GM19372 (cell line): Measurements from ENCODE around the gene TBX10.
"Not testable (repeated sequence)": the region's sequence is repeated elsewhere in the genome, so short reads cannot be mapped to it uniquely, and the experiment has no call there.

Source experiments
- ATAC-seq: cut with Tn5 transposase; IDR thresholded peaks from one replicate; pipeline ENCODE4 v1.9.1; 2021; ENCODE audit warnings: mild to moderate bottlenecking, low read depth, moderate library complexity; ENCODE audit not compliant: unreplicated experiment

Gene TBX10

DNA sequence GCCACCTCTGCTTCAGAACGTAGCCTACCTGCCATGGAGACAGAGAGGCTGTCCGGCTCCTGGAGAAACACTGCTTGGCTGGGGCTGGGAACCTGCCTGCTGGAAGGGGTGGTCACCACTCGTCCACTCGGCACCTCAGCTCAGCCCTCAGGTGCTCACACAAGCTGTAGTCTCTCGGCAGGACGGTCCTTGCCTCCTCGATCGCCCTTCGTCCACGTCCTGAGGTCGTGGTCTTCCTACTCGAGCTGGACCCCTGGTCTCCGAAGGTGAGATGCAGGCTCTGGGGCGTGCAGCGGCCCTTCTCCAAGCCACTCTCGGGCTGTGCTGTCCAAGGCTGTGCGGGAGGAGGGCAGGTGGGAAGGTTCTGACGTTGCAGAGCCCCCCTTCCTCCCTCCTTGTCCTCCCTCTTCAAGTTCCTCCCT, at the start of gene TBX10:
Gene TBX10, minus strand, starts transcription at position 326 of the 422 bp plus-strand sequence. Its CDS starts 291 bp downstream, at position 35.
- no peak for ATAC-seq

DNA sequence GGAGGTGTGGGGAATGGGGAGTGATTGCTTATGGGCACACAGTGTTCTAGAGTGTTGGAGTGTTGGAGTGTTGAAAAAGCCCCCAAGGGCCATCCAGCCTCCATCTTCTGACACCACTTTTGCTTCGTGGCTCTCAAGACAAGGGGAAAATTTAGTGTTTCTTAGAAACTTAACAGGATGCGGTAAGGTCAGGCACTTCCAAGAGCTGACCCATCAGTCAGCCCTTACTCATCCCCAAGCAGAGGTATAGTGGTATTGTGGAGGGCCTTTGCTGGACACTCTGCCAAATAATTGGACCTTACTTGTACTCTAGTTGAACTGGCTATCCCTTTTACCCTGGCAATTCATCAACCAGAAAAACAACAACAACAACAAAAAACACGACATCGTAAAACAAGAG, 49.6 kb upstream of the TBX10 start:
- no peak for ATAC-seq

DNA sequence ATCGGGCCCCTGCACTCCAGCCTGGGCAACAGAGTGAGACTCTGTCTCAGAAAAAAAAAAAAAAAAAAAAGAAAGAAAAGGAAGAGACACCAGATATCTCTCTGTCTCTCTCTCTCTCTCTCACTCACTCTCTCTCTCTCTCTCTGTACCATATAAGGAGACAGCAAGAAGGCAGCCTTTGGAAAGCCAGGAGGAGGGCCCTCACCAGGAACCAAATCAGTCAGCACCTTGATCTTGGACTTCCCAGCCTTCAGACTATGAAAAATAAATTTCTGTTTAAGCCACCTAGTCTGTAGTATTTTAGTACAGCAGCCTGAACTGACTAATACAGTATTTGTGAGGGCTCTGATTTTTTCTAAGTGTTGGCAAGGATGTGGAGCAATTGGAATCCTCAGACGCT, 48.4 kb upstream of the TBX10 start:
- no peak for ATAC-seq

DNA sequence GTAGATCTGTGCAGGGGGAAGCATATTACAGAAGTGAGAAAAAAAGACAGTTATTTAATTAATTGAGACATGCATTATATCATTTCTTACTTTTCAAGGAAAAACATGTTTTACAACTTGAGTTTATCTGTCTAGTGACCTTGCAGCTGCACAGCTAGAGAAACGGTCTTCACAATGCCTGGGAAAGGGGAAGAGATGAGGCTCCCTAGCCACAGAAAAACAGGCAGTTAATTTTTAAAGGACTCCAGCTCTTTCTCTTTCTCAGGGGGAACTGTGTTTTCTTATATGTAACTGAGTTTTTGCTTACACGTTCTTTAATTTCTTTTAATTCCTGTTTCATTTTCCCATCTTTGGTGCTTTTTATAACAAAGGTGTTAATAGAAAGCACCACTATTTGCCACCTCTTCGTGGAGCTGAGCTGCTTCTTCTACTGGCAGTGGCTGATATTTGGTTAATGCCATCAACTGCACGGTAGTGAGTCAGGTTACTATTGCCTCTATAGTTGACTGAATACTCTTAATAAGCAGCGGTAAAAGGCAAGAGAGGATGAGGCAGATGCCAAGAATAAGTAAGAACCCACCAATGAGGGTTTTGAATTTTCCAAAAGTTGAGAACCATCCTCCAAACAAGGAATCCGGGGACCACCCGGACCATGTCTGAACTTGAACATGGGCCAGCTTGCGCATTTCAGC, 46.2 kb upstream of the TBX10 start:
- not testable (repeated sequence) for ATAC-seq

DNA sequence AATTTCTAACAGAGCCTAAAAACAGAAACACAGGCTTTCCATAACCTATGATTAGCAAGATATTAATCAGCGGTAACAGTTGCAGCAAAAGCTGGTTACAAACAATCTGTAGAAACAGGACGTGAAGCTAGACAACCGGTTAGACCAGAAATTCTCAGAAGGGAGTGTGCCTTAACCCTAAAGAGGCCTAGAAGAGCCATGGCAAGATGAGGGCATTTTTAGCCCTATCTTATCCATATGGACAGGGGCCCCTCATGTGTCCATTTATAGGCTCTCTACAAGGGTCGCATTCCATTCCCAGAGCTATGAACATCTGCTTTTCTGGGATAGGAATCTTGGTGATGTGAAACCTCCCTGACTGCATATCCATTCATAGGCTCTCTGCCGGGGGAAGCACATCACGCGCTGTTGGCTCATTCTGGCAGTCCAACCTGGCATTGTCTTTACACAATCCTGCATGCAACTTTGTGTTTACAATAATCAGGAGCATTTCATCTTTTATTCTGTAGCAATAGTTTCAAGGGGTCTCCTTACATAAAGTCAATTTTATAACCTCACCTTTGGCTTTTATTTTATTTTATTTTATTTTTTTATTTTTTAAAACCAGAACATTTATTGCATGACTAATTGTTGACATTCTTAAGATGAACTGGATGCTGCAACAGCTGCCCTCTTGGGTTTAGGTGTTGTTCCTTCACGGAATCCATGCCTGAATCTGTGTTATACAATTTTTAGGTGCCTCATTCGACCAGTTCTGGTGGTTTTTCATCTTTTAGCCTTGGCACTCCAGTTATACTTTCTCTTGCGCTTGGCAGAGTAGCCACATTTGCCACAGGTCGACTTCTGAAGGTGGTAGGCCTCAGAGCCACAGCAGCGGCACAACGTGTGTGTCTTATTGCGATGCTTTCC, 42.8 kb upstream of the TBX10 start:
- ATAC-seq: not testable (repeated sequence)

DNA sequence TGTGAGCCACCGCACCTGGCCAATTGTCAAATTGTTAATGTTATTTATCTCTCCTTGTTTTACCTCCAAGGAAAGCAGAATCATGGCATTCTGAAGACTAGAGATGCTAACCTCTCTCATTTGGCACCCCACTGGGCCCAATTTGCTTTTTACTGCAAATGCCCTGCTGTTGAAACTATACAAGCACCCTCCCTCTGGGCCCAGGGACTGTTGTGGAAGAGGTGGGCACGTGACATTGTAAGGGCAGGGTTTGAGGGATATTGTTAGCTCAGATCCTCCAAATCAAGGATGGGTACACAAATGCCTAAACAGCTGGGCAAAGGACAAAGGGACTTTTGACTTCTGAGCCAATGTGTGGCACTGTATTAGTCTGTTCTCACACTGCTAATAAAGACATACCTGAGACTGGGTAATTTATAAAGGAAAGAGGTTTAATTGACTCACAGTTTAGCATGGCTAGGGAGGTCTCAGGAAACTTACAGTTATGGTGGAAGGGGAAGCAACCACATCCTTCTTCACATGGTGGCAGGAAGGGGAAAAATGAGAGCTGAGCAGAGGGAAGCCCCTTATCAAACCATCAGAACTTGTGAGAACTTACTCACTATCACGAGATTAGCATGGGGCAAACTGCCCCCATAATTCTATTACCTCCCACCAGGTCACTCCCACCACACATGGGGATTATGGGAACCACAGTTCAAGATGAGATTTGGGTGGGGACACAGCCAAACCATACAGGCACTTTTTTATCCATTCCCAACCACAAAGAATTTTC, 41.3 kb upstream of the TBX10 start:
- no peak for ATAC-seq

DNA sequence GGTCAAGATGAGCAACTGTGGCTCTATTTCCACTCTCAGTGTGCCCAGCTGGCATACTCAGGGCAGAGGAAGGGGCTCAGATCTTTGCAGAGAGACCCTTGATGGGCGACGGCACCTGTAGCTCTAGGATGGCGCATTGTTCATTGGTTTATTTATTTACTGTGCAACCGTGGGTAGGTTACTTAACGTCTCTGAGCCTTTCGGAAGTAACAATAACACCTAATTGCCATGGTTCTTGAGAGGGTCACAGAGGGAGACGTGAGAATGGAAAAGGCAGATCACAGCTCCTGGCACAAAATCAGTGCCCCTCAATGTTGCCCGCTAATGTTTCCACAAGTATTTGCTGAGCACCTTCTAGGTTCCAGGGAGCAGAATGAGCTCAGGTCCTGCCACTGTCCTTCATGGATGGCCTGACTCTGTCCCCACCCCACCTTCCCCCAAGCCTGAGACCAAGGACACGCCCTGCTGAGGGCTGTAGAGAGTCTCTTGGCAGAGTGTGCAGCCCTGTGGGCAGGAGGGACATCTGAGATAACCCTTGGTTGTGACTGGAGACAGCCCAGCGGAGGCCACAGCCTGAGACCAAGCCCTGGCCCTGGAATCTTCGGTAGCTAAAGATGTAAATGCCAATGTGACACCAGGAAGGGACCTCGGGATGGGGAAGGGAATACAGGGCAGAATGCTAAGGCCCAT, 35.6 kb upstream of the TBX10 start:
- no peak for ATAC-seq

DNA sequence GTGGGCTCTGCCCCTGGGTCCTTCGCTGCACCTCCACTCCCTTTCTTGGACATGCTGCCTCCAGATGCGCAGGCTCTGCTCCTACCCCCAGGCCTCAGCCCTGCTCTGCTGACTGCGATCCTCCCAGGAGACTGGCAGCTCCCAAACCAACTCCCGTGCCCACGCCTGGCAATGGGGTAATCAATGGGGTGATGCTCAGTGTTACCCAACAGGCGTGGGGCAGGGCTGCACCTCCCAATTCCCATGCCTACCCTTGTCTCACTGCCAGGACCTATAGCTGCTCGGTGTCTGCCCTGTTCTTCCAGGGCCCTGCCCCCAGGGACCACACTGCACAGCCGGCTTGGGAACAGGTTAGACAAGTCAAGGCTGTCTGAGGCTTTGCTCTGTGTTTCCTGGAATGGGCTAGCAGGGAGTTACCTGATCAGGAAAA, 34.9 kb upstream of the TBX10 start, which contains the start of gene ALDH3B2:
Gene ALDH3B2, minus strand, starts transcription at position 182 of the 430 bp plus-strand sequence. CDS start 7,688 bp downstream, outside the sequence.
- ATAC-seq: no peak

DNA sequence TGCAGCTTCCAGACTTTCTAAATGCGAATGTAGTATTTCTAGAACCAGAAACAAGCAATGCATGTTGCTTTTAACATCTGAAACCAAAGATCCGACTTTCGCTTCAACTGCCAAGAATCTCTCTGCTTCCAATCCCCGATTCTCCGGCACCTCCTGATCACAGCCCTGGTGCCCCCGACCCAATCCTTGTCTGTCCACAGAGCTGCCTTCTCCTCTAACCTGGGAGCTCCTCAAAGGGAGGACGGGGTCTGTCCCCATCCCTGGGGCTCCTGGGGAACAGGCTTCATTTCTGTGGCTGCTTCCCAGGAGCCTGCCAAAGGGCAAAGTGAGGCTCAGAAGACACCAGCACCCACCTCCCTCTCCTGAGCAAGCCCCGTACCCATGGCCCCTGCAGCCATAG, 34.3 kb upstream of the TBX10 start:
- ATAC-seq: no peak

DNA sequence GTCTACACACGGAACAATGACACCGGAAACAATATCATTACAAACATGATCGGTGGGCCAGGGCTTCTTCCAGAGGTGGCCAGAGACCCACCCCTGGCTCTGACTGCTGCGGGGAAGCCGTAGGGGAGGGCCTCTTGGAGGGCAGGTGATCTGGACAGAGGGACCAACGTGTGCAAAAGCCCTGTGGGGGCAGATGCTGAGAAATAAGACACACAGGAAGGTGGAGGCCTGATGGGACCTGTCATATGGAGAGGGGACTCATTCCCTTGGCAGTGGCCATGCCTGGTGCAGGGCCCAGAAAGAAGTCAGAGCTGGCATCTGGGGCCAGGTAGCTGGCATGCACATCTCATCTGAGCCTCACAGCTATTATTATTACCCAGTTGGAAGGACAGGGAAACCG, 33.8 kb upstream of the TBX10 start:
- no peak for ATAC-seq

DNA sequence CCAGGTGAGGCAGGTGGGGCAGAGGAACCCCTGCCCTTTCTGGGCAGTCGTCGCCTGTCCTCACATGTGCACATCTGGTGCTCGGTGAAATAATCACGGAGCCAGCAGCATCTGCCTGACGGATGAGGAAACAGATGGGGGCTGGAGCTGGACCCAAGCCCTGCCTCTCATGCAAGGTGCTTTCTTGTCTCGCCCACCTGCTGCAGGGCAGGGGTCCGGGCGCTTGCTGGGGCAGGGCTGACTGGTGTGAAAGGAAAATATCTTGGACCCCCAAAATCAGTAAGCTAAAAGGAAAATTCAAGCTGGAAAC, 31.6 kb upstream of the TBX10 start:
- ATAC-seq: no peak

DNA sequence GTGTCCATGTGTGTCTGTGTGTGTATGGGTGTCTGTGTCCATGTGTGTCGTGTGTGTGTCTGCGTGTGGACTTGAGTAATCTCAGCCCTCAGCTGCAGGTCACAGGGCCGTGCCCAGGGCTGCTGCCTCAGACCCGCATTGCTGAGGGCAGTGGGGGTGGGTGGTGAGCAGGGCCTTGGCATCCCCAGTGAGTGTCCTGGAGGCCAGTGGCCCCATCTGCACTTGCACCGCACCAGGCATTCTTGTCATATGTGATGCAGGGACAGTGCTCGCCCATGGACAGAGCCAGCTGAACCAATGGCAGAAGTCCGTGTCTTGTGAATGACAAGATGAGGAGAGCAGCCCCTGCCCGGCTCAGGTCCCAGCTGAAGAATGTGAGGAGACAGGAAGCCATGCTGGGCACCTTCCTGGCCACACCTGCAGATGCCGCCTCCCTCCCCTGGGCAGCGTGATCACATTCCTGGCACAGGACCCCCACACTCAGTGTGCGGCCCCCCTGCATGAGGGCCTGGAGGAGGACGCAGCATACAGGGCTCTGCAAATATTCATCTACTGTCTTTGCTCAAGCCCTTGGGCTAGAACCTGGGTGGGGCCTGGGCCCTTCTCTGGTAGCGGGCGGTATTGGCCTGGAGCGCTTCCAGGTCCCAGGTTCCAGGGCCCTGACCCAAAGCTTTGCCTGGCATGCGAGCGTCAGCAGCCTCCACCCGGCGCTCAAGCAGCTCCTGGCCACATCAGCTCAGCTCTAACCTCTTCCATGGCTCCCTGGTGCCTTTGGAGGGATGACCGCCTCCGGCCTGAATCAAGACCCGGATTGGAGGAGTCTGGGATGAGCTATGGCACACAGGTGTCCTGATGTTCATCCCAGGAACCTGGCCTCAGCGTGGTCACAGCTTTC, 31.0 kb upstream of the TBX10 start:
- ATAC-seq: no peak

DNA sequence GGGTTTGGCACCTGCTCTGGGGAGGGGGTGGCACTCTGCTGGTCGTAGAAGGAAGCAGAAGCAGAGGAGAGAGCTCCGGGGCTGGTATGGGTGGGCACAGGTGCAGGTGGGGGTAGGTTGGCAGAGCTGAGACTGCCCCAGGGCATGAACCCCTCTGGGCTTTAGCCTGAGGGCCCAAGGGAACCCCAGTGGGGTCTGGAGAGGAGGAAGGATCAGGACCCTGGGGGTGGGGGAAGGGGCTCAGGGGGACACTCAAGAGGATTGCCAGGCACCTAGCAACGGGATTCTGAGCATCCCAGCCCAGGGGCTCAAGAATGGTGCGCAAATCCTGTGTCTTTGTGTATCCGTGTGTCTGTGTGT, 28.6 kb upstream of the TBX10 start:
- no peak for ATAC-seq

DNA sequence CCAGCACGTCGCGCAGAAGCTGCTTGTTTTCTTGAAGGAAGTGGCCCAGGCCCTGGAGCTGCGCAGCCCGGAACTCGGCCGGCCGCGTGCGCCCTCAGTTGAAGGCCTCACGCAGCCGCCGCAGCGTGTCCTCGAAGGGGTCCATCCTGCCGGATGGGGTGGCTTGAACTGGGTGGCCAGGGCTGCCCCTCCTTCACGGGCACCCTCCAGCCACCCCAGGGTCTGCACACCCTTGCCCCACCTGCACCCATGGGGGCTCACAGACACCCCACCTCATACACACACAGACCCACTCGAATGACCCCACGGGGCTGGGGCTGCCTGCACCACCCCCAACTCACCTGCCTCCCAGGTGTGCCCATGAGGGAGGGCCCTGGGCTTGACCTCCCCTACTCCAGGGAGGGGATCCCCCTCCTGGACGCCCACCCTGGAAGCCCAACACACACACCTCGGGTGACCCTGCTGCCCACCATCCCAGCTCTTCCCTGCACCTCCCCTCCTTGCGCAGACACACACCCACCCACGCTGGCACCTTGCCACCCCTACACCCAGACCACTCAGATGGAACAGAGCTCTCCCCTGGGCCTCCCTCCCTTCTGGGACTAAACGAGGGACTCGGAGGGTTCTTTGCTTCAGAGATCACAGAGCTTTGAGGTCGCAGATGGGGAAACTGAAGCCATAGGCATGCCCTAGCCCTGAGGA, 28.1 kb upstream of the TBX10 start:
- ATAC-seq: no peak

DNA sequence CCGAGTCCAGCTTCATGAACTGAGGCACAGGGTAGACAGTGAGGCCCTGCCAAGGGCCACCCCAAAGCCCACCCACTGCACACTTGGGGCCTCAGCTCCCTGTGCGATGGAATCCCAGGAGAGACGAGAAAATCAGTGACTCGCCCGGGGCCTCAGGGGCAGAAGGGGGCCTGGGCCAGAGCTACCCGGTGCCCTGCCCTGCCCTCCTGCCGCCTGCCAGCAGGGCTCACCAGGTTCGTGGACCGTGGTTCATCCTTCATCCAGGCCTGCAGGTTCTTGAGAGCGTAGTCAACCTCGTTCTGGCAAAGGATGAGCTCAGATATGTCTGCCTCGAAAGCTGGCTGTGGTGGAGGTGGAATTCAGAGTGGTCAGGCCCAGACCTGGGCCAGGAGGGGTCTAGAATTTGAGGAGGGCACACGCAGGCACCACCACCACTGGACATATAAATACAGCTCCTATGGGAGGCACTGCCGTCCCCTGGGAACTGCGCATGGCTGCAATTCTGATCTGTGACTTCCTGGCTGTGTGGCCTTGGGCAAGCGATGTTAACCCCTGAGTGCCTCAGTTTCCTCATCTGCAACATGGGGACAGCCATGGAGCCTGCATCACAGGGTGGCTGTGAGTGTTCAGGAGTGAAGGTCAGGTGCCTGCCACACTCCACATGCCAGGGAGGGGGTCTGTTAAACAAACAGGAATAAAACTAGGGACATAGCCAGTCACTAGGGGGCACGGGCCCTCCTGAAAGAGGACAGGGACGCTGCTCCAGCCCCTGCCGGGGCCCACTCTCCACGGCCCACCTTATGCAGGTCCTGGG, 27.3 kb upstream of the TBX10 start:
- ATAC-seq: no peak

DNA sequence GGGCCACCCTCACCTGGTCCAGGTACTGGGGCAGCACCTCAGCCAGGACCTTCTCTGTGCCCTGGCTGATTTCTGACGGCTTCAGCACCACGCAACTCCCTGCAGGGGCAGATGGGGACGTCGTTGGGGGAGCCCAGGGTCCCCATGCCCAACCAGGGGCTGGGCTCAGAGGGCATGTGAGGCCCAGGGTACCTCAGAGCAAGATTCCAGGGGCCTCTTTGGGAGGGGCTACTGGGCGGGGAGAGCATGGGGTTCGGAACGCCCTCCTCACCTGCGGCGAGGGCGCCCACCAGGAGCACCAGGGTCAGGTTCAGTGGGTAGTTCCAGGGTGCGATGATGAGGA, 26.7 kb upstream of the TBX10 start:
- ATAC-seq: no peak

DNA sequence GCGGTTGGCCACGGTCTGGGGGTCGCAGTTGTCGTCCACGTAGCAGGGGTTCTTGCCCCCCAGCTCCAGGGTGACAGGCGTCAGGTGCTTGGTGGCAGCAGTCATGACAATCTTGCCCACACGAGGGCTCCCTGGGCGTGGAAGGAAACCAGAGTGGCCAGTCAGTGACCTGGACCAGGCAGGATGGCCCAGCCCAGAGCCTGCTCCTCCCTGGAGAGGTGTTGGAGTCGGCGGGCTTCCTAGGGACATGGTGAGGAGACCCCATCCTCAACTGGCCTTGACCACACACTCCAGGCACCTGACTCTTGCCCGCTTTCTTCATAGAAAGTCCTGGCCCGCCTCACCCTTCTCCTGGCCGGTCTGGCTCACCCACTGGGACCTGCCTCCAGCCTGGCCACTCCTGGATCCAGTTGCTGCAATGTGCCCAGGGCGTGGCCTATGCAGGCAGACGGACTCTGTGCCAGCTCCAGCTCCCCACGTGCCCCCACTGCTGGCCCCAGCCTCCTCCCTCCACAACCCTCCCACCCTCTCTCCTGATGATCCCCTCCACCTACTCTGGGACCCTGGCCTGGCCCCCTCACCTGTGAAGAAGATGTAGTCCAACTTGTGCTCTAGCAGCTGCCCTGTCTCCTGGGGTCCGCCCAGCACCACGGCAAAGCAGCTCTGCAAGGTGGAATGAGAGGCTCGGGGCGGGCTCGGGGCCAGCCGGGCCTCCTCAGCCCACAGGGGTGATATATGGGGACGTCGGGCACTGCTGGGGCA, 26.2 kb upstream of the TBX10 start:
- no peak for ATAC-seq
